Ishikawa (cell line): Measurements from ENCODE around the gene PADI1.

ENCODE experiments used
- CEBPB ChIP-seq: IDR thresholded peaks from 2 replicates; pipeline ENCODE4 v1.6.1; 2012
- EGR1 ChIP-seq: IDR thresholded peaks from 2 replicates; pipeline ENCODE4 v1.6.1; 2012
- EP300 ChIP-seq: IDR thresholded peaks from 2 replicates; pipeline ENCODE4 v1.6.1; 2012; ENCODE audit warnings: borderline replicate concordance
- FOXM1 ChIP-seq: IDR thresholded peaks from 2 replicates; pipeline ENCODE4 v1.6.1; 2012; ENCODE audit warnings: low read depth, borderline replicate concordance
- MAX ChIP-seq: IDR thresholded peaks from 2 replicates; pipeline ENCODE4 v1.6.1; 2012
- NFIC ChIP-seq: IDR thresholded peaks from 2 replicates; pipeline ENCODE4 v1.6.1; 2012
- RAD21 ChIP-seq: IDR thresholded peaks from 2 replicates; pipeline ENCODE4 v1.6.1; 2012; ENCODE audit warnings: low read depth
- REST ChIP-seq: IDR thresholded peaks from 2 replicates; pipeline ENCODE4 v1.6.1; 2012; ENCODE audit warnings: low read depth, mild to moderate bottlenecking
- TAF1 ChIP-seq: IDR thresholded peaks from 2 replicates; pipeline ENCODE4 v1.6.1; 2012; ENCODE audit warnings: low read depth, mild to moderate bottlenecking
- TEAD4 ChIP-seq: IDR thresholded peaks from 2 replicates; pipeline ENCODE4 v1.6.1; 2012
- USF1 ChIP-seq: IDR thresholded peaks from 2 replicates; pipeline ENCODE4 v1.6.1; 2012
- YY1 ChIP-seq: IDR thresholded peaks from 2 replicates; pipeline ENCODE4 v1.6.1; 2012; ENCODE audit warnings: low read depth

GRCh38 chr1:17198476-17199258, 6.3 kb upstream of the PADI1 start:
- TF ChIP-seq CEBPB (no peak), REST (no peak), MAX (no peak), EP300 (no peak), RAD21 (no peak), TAF1 (no peak), NFIC (no peak), YY1 (no peak), FOXM1 (no peak), EGR1 (no peak), TEAD4 (no peak), USF1 (no peak)
